ENCODE measurements around the gene SP7.
A peak's percentile ranks its signal among the peaks of the same experiment; 100 is the strongest.

The SP7 gene

GRCh38 chr12:53358836-53359419 lies 22.8 kb upstream of the SP7 start:
- DNase-seq (ENCODE audit: low read depth), result no peak
- no peak overlapping the region for H3K4me3 ChIP-seq (replicated peaks; ENCODE audit: low read depth, low read length)
- TF ChIP-seq CTCF (IDR thresholded peaks at IDR 0.05; ENCODE audit: low read length, missing control alignments), result no peak

- no peak for DNase-seq (ENCODE audit: low read depth)
- no peak for TF ChIP-seq CTCF (IDR thresholded peaks at IDR 0.05; ENCODE audit: low read length, missing control alignments)
- no peak overlapping the region for H3K4me3 ChIP-seq (replicated peaks; ENCODE audit: low read depth, low read length)
Measured at GRCh38 chr12:53355121-53355520, 19.0 kb upstream of the SP7 start.

GRCh38 chr12:53353257-53353655 lies 17.1 kb upstream of the SP7 start:
- H3K4me3 ChIP-seq (replicated peaks; ENCODE audit: low read depth, low read length), result no peak overlapping the region
- no peak for TF ChIP-seq CTCF (IDR thresholded peaks at IDR 0.05; ENCODE audit: low read length, missing control alignments)
- DNase-seq (ENCODE audit: low read depth), result no peak

GRCh38 chr12:53352331-53353256 lies 16.4 kb upstream of the SP7 start:
- TF ChIP-seq CTCF (IDR thresholded peaks at IDR 0.05; ENCODE audit: low read length, missing control alignments), result peak; percentile 94
- peak; percentile 93 for DNase-seq (ENCODE audit: low read depth)
- no peak overlapping the region for H3K4me3 ChIP-seq (replicated peaks; ENCODE audit: low read depth, low read length)

- no peak for DNase-seq (ENCODE audit: low read depth)
- no peak for TF ChIP-seq CTCF (IDR thresholded peaks at IDR 0.05; ENCODE audit: low read length, missing control alignments)
- H3K4me3 ChIP-seq (replicated peaks; ENCODE audit: low read depth, low read length), result no peak overlapping the region
Measured at GRCh38 chr12:53347905-53348304, 11.8 kb upstream of the SP7 start.

- no peak for DNase-seq (ENCODE audit: low read depth)
- no peak overlapping the region for H3K4me3 ChIP-seq (replicated peaks; ENCODE audit: low read depth, low read length)
- no peak for TF ChIP-seq CTCF (IDR thresholded peaks at IDR 0.05; ENCODE audit: low read length, missing control alignments)
Measured at GRCh38 chr12:53346491-53346890, 10.3 kb upstream of the SP7 start.

Data from fibroblast of pulmonary artery (primary cell).